Measurements from ENCODE around the gene CHRNB4. TPM values are rescaled to one million over a fixed set of nuclear protein-coding genes. Genes with fewer than 3 reads are reported as not detected.

CHRNB4 gene
- total RNA-seq, 5 donors from 2014 or later (not counting 1 experiment from before 2014, with no cell fraction given): not detected

DNA sequence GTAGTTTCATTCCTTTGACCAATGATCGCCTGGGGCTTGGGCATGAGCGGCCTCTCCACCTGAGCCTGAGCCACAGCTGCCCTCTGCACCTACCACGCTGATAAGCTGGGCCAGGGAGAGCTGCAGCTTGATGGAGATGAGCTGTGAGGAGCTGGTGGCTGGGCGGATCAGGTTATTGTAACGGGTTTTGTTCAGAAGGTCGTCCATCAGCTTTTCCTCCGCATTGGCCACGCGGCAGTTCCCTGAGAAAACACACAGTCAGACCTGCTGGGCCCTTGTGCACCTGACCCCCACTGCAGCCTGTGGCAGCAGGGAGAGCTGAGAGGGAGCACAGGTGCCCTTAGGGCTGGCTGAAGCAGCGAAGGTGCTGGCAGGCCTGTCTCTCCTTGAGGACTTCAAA lies 5.7 kb downstream of the CHRNB4 start:
- H3K36me3 Mint-ChIP-seq: peaks cover 2% of the 10 kb centered on the region
- 77% methylated on average over 10 of the region's 10 CpGs for WGBS (ENCODE audit: insufficient coverage)
- peaks cover 0 to 39% of the 10 kb centered on the region in 2 experiments for H3K27me3 ChIP-seq (replicated peaks in 1 of 2; ENCODE audit: control insufficient read depth in 2 of 2, extremely low read depth in 1 of 2, insufficient read depth in 2 of 2, low read length in 1 of 2)
- H3K4me1 Mint-ChIP-seq: no peaks in the 10 kb centered on the region
- H3K4me3 Mint-ChIP-seq: no peak overlapping the region
- no peak overlapping the region for H3K27ac ChIP-seq (ENCODE audit: low read length)
- H3K27ac Mint-ChIP-seq: no peak overlapping the region
- peaks cover 0 to under 1% of the 10 kb centered on the region in 2 experiments for H3K4me1 ChIP-seq (ENCODE audit: control insufficient read depth in 1 of 2, extremely low read depth in 1 of 2, insufficient read depth in 2 of 2, low read length in 2 of 2)
- H3K4me3 ChIP-seq (ENCODE audit: control insufficient read depth in 1 of 2, extremely low read depth in 1 of 2, low read length in 1 of 2): no peak overlapping the region
- CTCF ChIA-PET: no interaction called here
- H3K36me3 ChIP-seq (ENCODE audit: control insufficient read depth in 2 of 2, extremely low read depth in 1 of 2, insufficient read depth in 1 of 2, low read length in 1 of 2): no peaks in the 10 kb centered on the region
- no peaks in the 10 kb centered on the region for H3K9me3 ChIP-seq
- ATAC-seq (replicated peaks in 1 of 4) (no peak), DNase-seq (no peak)
- POLR2A ChIA-PET: no interaction called here
- peaks cover 3 to 30% of the 10 kb centered on the region in 2 donors for H3K27me3 Mint-ChIP-seq
- peaks cover 0 to 15% (median 7%) of the 10 kb centered on the region in 3 donors for H3K9me3 Mint-ChIP-seq

DNA sequence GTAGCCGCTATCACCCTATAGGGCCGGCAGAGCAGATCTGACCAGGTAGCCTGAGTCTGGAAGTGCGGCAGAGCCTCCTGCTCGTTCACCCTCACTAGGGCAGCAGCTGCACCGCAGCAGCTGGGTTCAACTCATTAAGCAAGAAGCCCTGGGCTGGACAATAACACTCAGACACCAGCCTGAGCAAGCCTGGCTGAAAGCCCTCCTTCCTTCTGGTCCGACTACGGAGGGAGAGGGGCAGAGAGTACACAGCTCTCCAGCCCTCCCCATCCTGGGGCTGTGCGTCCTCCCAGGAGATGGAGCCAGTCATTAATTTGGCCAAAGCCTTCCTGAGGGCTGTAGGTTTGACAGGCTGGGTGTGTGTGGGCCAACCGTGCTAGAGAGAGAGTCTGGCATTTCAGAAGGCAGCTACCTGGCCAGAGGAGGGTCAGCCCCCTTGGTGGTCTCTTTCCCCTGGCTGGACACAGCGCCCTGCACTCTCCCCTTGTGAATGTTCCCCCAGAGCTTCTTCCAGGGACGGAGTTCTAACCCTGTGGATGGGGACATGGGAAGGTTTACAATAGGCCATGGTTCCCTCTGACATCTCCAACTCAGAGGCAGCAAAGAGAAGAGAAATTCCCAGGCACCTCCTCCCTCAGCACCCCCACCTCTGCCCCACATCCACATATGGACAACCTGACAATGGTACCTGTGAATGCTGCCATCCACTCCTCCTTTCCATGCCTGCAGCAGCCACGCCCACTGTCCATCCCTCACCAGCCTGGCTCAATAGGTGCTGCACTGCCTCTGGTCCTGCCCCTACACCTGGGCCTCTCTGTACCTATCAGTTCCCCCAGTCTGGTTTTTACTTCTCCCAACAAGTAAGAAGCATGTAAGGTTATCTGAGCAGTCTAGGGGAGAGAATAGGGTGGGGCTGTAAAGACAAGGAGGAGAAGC lies 6.5 kb downstream of the CHRNB4 start:
- H3K4me1 ChIP-seq (ENCODE audit: control insufficient read depth in 1 of 2, extremely low read depth in 1 of 2, insufficient read depth in 2 of 2, low read length in 2 of 2): no peaks in the 10 kb centered on the region
- DNase-seq (no peak), ATAC-seq (replicated peaks in 1 of 4) (no peak)
- H3K4me3 ChIP-seq (ENCODE audit: control insufficient read depth in 1 of 2, extremely low read depth in 1 of 2, low read length in 1 of 2): no peak overlapping the region
- no peaks in the 10 kb centered on the region for H3K9me3 ChIP-seq
- Mint-ChIP-seq H3K27ac (no peak overlapping the region), H3K36me3 (peaks cover 2% of the 10 kb centered on the region), H3K9me3 (peaks cover 0 to 15% (median 7%) of the 10 kb centered on the region in 3 donors), H3K4me3 (no peak overlapping the region), H3K4me1 (no peaks in the 10 kb centered on the region), H3K27me3 (peaks cover 3 to 31% of the 10 kb centered on the region in 2 donors)
- H3K27ac ChIP-seq (ENCODE audit: low read length): no peak overlapping the region
- POLR2A ChIA-PET: no interaction called here
- 94% methylated on average over 6 of the region's 12 CpGs for WGBS (ENCODE audit: insufficient coverage)
- H3K36me3 ChIP-seq (ENCODE audit: control insufficient read depth in 2 of 2, extremely low read depth in 1 of 2, insufficient read depth in 1 of 2, low read length in 1 of 2): no peaks in the 10 kb centered on the region
- H3K27me3 ChIP-seq (replicated peaks in 1 of 2; ENCODE audit: control insufficient read depth in 2 of 2, extremely low read depth in 1 of 2, insufficient read depth in 2 of 2, low read length in 1 of 2): peaks cover 0 to 35% of the 10 kb centered on the region in 2 experiments
- CTCF ChIA-PET: no interaction called here

DNA sequence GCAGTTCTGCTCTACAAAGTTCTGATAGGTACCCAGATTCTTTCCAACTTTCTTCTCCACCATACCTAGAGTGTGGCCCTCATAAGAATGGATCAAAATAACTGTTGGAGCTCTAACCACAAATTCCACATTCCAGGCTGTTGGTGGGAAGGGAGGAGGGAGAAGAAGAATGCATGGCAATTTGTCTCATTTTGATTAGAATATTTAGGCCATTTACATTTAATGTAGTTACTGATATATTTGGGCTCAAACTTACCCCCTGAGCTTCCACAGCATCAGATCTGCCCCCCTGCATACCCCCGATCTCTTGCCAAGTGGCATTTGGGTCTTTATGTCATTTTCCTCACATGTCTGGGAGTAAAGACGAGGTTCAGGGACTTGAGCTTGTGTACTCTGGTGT lies 7.7 kb downstream of the CHRNB4 start:
- ChIA-PET POLR2A (no interaction called here), CTCF (no interaction called here)

DNA sequence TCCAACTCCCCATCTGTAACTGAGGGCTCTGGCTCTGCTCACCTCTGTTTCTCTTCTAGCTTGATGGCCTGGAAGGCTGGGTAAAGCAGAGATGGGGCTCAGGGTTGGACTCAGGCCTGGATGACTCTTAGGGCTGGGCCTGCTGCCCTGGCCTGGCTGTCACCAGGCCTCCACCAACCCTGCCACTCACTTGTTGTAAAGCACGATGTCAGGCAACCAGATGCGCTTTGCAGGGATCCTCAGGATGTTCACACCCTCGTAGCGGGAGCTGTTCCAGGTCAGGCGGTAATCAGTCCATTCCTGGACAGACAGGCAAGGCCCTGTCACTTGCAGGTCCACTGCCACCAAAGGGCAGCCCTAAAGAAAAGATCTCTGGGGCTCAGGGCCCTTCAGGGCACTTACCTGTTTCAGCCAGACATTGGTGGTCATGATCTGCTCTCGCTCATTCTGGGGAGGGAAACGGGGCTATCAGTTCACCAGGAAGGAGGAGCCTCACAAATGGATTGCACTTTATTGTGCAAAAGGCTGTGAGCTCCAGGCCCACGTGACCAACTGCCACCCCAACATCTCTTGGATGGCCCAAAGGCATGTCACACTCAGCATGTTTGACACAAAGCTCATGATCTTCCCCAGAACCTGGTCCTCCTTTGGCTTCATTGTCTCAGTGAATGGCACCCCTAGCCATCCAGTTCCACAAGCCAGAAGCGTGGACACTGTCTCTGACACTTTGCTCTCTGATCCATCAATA lies 9.9 kb downstream of the CHRNB4 start:
- Histone ChIP-seq H3K36me3 (ENCODE audit: control insufficient read depth in 2 of 2, extremely low read depth in 1 of 2, insufficient read depth in 1 of 2, low read length in 1 of 2) (no peaks in the 10 kb centered on the region), H3K9me3 (no peaks in the 10 kb centered on the region), H3K4me1 (ENCODE audit: control insufficient read depth in 1 of 2, extremely low read depth in 1 of 2, insufficient read depth in 2 of 2, low read length in 2 of 2) (no peaks in the 10 kb centered on the region), H3K27me3 (replicated peaks in 1 of 2; ENCODE audit: control insufficient read depth in 2 of 2, extremely low read depth in 1 of 2, insufficient read depth in 2 of 2, low read length in 1 of 2) (peaks cover 0 to 26% of the 10 kb centered on the region in 2 experiments), H3K4me3 (ENCODE audit: control insufficient read depth in 1 of 2, extremely low read depth in 1 of 2, low read length in 1 of 2) (no peak overlapping the region), H3K27ac (ENCODE audit: low read length) (no peak overlapping the region)
- ATAC-seq (replicated peaks in 1 of 4) (no peak), DNase-seq (no peak)
- no peak overlapping the region for H3K4me3 Mint-ChIP-seq
- CTCF ChIA-PET: no interaction called here
- 76% methylated on average over 9 of the region's 9 CpGs for WGBS (ENCODE audit: insufficient coverage)
- peaks cover 0 to 15% (median 7%) of the 10 kb centered on the region in 3 donors for H3K9me3 Mint-ChIP-seq
- peaks cover 9 to 39% of the 10 kb centered on the region in 2 donors for H3K27me3 Mint-ChIP-seq
- no peaks in the 10 kb centered on the region for H3K4me1 Mint-ChIP-seq
- H3K27ac Mint-ChIP-seq: no peak overlapping the region
- POLR2A ChIA-PET: no interaction called here
- peaks cover 2% of the 10 kb centered on the region for H3K36me3 Mint-ChIP-seq

More for the DNA sequence above, 7.7 kb downstream of the CHRNB4 start:
- H3K4me3 ChIP-seq (ENCODE audit: control insufficient read depth in 1 of 2, extremely low read depth in 1 of 2, low read length in 1 of 2): no peak overlapping the region
- 69% methylated on average over 1 of the region's 2 CpGs for WGBS (ENCODE audit: insufficient coverage)
- peaks cover 0 to 36% of the 10 kb centered on the region in 2 experiments for H3K27me3 ChIP-seq (replicated peaks in 1 of 2; ENCODE audit: control insufficient read depth in 2 of 2, extremely low read depth in 1 of 2, insufficient read depth in 2 of 2, low read length in 1 of 2)
- H3K4me1 Mint-ChIP-seq: no peaks in the 10 kb centered on the region
- H3K36me3 Mint-ChIP-seq: peaks cover 2% of the 10 kb centered on the region
- H3K36me3 ChIP-seq (ENCODE audit: control insufficient read depth in 2 of 2, extremely low read depth in 1 of 2, insufficient read depth in 1 of 2, low read length in 1 of 2): no peaks in the 10 kb centered on the region
- no peak for DNase-seq
- peaks cover 0 to 15% (median 7%) of the 10 kb centered on the region in 3 donors for H3K9me3 Mint-ChIP-seq
- no peaks in the 10 kb centered on the region for H3K4me1 ChIP-seq (ENCODE audit: control insufficient read depth in 1 of 2, extremely low read depth in 1 of 2, insufficient read depth in 2 of 2, low read length in 2 of 2)
- ATAC-seq (replicated peaks in 1 of 4): no peak
- H3K9me3 ChIP-seq: no peaks in the 10 kb centered on the region
- no peak overlapping the region for H3K4me3 Mint-ChIP-seq
- no peak overlapping the region for H3K27ac ChIP-seq (ENCODE audit: low read length)
- no peak overlapping the region for H3K27ac Mint-ChIP-seq
- peaks cover 9 to 33% of the 10 kb centered on the region in 2 donors for H3K27me3 Mint-ChIP-seq

DNA sequence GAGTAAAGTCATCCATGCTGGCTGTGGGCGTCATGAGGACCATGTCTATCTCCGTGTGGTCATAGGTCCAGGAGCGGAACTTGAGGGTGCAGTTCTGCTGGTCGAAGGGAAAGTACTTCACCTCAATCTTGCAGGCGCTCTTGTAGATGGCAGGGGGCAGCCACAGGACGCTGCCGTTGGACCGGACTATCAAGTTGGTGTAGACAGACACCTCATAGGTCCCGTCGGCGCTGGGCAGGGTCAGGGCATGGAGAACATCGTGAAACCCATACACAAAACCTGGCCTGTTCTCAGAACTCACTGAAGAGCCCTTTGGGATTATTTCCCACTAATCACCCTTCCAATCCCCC lies 11.3 kb downstream of the CHRNB4 start:
- Mint-ChIP-seq H3K27ac (no peak overlapping the region), H3K36me3 (peaks cover 2% of the 10 kb centered on the region), H3K4me1 (no peaks in the 10 kb centered on the region), H3K4me3 (no peak overlapping the region), H3K27me3 (peaks cover 9 to 40% of the 10 kb centered on the region in 2 donors), H3K9me3 (peaks cover 0 to 15% (median 7%) of the 10 kb centered on the region in 3 donors)
- DNase-seq (no peak), ATAC-seq (replicated peaks in 1 of 4) (no peak)
- H3K9me3 ChIP-seq: no peaks in the 10 kb centered on the region
- CTCF ChIA-PET: interaction anchor here in 1 of 2 donors (0.5 kb wide), 1 partner anchor 13 kb away, joined by 5 read pairs; no protein-coding TSS in a partner anchor
- H3K36me3 ChIP-seq (ENCODE audit: control insufficient read depth in 2 of 2, extremely low read depth in 1 of 2, insufficient read depth in 1 of 2, low read length in 1 of 2): no peaks in the 10 kb centered on the region
- peaks cover 0 to 35% of the 10 kb centered on the region in 2 experiments for H3K27me3 ChIP-seq (replicated peaks in 1 of 2; ENCODE audit: control insufficient read depth in 2 of 2, extremely low read depth in 1 of 2, insufficient read depth in 2 of 2, low read length in 1 of 2)
- no peaks in the 10 kb centered on the region for H3K4me1 ChIP-seq (ENCODE audit: control insufficient read depth in 1 of 2, extremely low read depth in 1 of 2, insufficient read depth in 2 of 2, low read length in 2 of 2)
- no peak overlapping the region for H3K4me3 ChIP-seq (ENCODE audit: control insufficient read depth in 1 of 2, extremely low read depth in 1 of 2, low read length in 1 of 2)
- no peak overlapping the region for H3K27ac ChIP-seq (ENCODE audit: low read length)
- WGBS (ENCODE audit: insufficient coverage): 92% methylated on average over 9 of the region's 12 CpGs
- POLR2A ChIA-PET: no interaction called here

DNA sequence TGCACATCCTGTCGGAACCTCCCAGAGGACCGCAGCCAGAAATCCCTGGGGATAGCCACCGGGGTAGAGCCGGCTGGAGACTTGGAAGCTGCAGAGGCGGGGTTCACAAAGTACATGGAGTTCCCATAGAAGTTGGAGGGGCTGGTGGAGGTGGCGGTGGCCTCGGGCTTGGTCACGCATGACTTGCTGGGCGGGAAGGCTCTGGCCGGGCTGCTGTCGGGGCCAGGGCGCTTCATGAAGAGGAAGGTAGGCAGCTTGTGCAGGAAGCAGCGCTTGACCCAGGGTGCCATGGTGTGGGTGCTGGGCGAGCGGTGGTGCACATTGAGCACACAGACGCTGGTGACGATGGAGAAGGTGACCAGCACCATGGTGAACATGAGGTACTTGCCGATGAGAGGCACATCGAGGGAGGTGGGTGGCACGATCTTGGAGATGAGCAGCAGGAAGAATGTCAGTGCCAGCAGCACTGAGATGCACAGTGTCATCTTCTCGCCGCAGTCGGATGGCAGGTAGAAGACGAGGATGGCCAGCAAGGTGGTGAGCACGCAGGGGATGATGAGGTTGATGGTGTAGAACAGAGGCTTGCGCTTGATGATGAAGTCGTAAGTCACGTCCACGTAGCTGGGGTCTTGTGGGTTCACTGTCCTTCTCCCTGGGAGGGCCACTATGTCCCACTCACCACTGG lies 11.8 kb downstream of the CHRNB4 start:
- CTCF ChIA-PET: no interaction called here

More for the DNA sequence above, 11.8 kb downstream of the CHRNB4 start:
- Histone ChIP-seq H3K4me1 (ENCODE audit: control insufficient read depth in 1 of 2, extremely low read depth in 1 of 2, insufficient read depth in 2 of 2, low read length in 2 of 2) (no peaks in the 10 kb centered on the region), H3K27me3 (replicated peaks in 1 of 2; ENCODE audit: control insufficient read depth in 2 of 2, extremely low read depth in 1 of 2, insufficient read depth in 2 of 2, low read length in 1 of 2) (peaks cover 0 to 35% of the 10 kb centered on the region in 2 experiments), H3K4me3 (ENCODE audit: control insufficient read depth in 1 of 2, extremely low read depth in 1 of 2, low read length in 1 of 2) (no peak overlapping the region), H3K9me3 (no peaks in the 10 kb centered on the region), H3K36me3 (ENCODE audit: control insufficient read depth in 2 of 2, extremely low read depth in 1 of 2, insufficient read depth in 1 of 2, low read length in 1 of 2) (no peaks in the 10 kb centered on the region), H3K27ac (ENCODE audit: low read length) (no peak overlapping the region)
- 86% methylated on average over 26 of the region's 29 CpGs for WGBS (ENCODE audit: insufficient coverage)
- no peak overlapping the region for H3K4me3 Mint-ChIP-seq
- ATAC-seq (replicated peaks in 1 of 4): no peak
- H3K4me1 Mint-ChIP-seq: no peaks in the 10 kb centered on the region
- peaks cover 12 to 44% of the 10 kb centered on the region in 2 donors for H3K27me3 Mint-ChIP-seq
- H3K27ac Mint-ChIP-seq: no peak overlapping the region
- H3K36me3 Mint-ChIP-seq: peaks cover 2% of the 10 kb centered on the region
- POLR2A ChIA-PET: no interaction called here
- H3K9me3 Mint-ChIP-seq: peaks cover 0 to 15% (median 7%) of the 10 kb centered on the region in 3 donors
- no peak for DNase-seq
